ENCODE data around the gene CDPF1.

DNA sequence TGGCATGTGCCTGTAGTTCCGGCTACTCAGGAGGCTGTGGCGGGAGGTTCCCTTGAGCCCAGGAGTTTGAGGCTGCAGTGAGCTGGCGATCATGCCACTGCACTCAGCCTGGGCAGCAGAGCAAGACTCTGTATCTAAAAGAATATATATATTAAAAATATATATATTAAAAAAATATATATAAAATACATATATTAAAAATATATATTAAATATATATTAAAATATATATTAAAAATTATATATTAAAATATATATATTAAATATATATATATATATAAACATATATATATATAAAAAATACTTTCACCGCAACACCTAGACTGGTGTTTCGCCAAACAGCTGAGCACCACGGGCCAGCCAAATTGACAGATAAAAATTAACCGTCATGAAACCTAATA is 26.5 kb upstream of the CDPF1 start:
- TF ChIP-seq, protein P1, sequence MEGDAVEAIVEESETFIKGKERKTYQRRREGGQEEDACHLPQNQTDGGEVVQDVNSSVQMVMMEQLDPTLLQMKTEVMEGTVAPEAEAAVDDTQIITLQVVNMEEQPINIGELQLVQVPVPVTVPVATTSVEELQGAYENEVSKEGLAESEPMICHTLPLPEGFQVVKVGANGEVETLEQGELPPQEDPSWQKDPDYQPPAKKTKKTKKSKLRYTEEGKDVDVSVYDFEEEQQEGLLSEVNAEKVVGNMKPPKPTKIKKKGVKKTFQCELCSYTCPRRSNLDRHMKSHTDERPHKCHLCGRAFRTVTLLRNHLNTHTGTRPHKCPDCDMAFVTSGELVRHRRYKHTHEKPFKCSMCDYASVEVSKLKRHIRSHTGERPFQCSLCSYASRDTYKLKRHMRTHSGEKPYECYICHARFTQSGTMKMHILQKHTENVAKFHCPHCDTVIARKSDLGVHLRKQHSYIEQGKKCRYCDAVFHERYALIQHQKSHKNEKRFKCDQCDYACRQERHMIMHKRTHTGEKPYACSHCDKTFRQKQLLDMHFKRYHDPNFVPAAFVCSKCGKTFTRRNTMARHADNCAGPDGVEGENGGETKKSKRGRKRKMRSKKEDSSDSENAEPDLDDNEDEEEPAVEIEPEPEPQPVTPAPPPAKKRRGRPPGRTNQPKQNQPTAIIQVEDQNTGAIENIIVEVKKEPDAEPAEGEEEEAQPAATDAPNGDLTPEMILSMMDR (IDR thresholded peaks at IDR 0.05): no peak
- no peak for TF ChIP-seq POLR2A (IDR thresholded peaks at IDR 0.05)

All from heart left ventricle (tissue), 13 donors.